HEK293 (cell line): Measurements from ENCODE around the gene PIP5K1B.

ENCODE experiments used
- CTCF ChIA-PET: fragments of 350-600 bp; formaldehyde crosslinking; extraction: SDS; loops from one replicate; lab custom pipeline; 2021; ENCODE audit warnings: antibody characterized with exemption; lab: Yijun Ruan, JAX
- POLR2A ChIA-PET: fragments of 300-600 bp; formaldehyde crosslinking; extraction: SDS; loops from one replicate; lab custom pipeline; 2020; ENCODE audit warnings: antibody characterized with exemption, inconsistent platforms; lab: Yijun Ruan, JAX
- H3K27ac ChIP-seq: fragments of 200-500 bp; sonication (Bioruptor generic); 2 replicates; pipeline ENCODE4 v1.5.1; 2014; ENCODE audit warnings: low read depth, low read length, control low read depth, inconsistent platforms; ENCODE audit errors: extremely low read depth
- H3K36me3 ChIP-seq, 2 experiments: fragments of 200-500 bp in 1 of 2; sonication (Bioruptor generic) in 1 of 2; 1 replicate in 1 of 2; 2 replicates in 1 of 2; pipeline ENCODE4 v1.5.1; 2014 to 2017; ENCODE audit warnings: inconsistent platforms in 2 of 2, low read length in 2 of 2; ENCODE audit not compliant: control insufficient read depth in 2 of 2, insufficient read depth in 1 of 2
- H3K4me1 ChIP-seq: fragments of 200-500 bp; sonication (Bioruptor generic); 2 replicates; pipeline ENCODE4 v1.5.1; 2014; ENCODE audit warnings: mild to moderate bottlenecking, low read length, inconsistent platforms; ENCODE audit not compliant: control insufficient read depth, insufficient read depth
- H3K4me3 ChIP-seq: 2 replicates; pipeline ENCODE4 v1.5.1; 2011; ENCODE audit warnings: low read depth, mild to moderate bottlenecking, control low read depth, low read length, moderate library complexity
- H3K9me3 ChIP-seq: fragments of 200-500 bp; sonication (Bioruptor generic); 2 replicates; pipeline ENCODE4 v1.5.1; 2014; ENCODE audit warnings: low read depth, low read length, inconsistent platforms; ENCODE audit not compliant: control insufficient read depth, insufficient read depth
- GLI2 ChIP-seq: fragments of 450-650 bp; formaldehyde crosslinking; IDR thresholded peaks from 2 replicates; pipeline ENCODE4; 2017; ENCODE audit warnings: missing biosample characterization, missing genetic modification characterization, low read depth, borderline replicate concordance
- PRDM1 ChIP-seq: fragments of 450-650 bp; formaldehyde crosslinking; IDR thresholded peaks from 2 replicates; pipeline ENCODE4; 2016; ENCODE audit warnings: missing biosample characterization, missing genetic modification characterization
- SP2 ChIP-seq: fragments of 450-650 bp; formaldehyde crosslinking; IDR thresholded peaks from 2 replicates; pipeline ENCODE4 v1.5.1; 2016; ENCODE audit warnings: missing biosample characterization, missing genetic modification characterization
- SP3 ChIP-seq: fragments of 450-650 bp; formaldehyde crosslinking; IDR thresholded peaks from 2 replicates; pipeline ENCODE4 v1.5.1; 2016; ENCODE audit warnings: missing biosample characterization, missing genetic modification characterization
- TCF7L2 ChIP-seq: IDR thresholded peaks from 2 replicates; pipeline ENCODE4 v1.6.1; 2011; ENCODE audit warnings: low read depth, mild to moderate bottlenecking, inconsistent platforms, low read length, moderate library complexity, borderline replicate concordance
- TRIM28 ChIP-seq: IDR thresholded peaks from 2 replicates; pipeline ENCODE4 v1.6.1; 2011; ENCODE audit warnings: low read length, control low read depth, borderline replicate concordance
- ZBTB20 ChIP-seq: fragments of 450-650 bp; formaldehyde crosslinking; IDR thresholded peaks from 2 replicates; pipeline ENCODE4 v1.5.1; 2016; ENCODE audit warnings: missing biosample characterization, missing genetic modification characterization
- ZBTB26 ChIP-seq: fragments of 450-650 bp; formaldehyde crosslinking; optimal IDR thresholded peaks from 2 replicates; pipeline ENCODE3; 2016; ENCODE audit warnings: missing biosample characterization, mild to moderate bottlenecking, missing genetic modification characterization
- ZNF133 ChIP-seq: fragments of 450-650 bp; formaldehyde crosslinking; IDR thresholded peaks from 2 replicates; pipeline ENCODE4 v1.5.1; 2016; ENCODE audit warnings: missing biosample characterization, missing genetic modification characterization
- ZNF16 ChIP-seq: fragments of 450-650 bp; formaldehyde crosslinking; IDR thresholded peaks from 2 replicates; pipeline ENCODE4 v1.5.1; 2016; ENCODE audit warnings: low read depth, missing biosample characterization, missing genetic modification characterization
- ZNF18 ChIP-seq: fragments of 450-650 bp; formaldehyde crosslinking; IDR thresholded peaks from 2 replicates; pipeline ENCODE4 v1.5.1; 2016; ENCODE audit warnings: missing biosample characterization, missing genetic modification characterization
- ZNF24 ChIP-seq: fragments of 450-650 bp; formaldehyde crosslinking; IDR thresholded peaks from 2 replicates; pipeline ENCODE4 v1.5.1; 2016; ENCODE audit warnings: missing biosample characterization, missing genetic modification characterization
- ZNF48 ChIP-seq: fragments of 450-650 bp; formaldehyde crosslinking; IDR thresholded peaks from 2 replicates; pipeline ENCODE4 v1.5.1; 2016; ENCODE audit warnings: missing biosample characterization, missing genetic modification characterization
- ZNF514 ChIP-seq: fragments of 450-650 bp; formaldehyde crosslinking; IDR thresholded peaks from 2 replicates; pipeline ENCODE4 v1.5.1; 2016; ENCODE audit warnings: missing biosample characterization, missing genetic modification characterization
- ZNF518A ChIP-seq: fragments of 450-650 bp; formaldehyde crosslinking; conservative IDR thresholded peaks from 2 replicates; pipeline ENCODE4 v1.5.1; 2016; ENCODE audit warnings: low read depth, missing biosample characterization, missing genetic modification characterization
- ZNF561 ChIP-seq: fragments of 450-650 bp; IDR thresholded peaks from 2 replicates; pipeline ENCODE4 v1.5.1; 2018; ENCODE audit warnings: missing biosample characterization, missing genetic modification characterization, borderline replicate concordance
- ZNF621 ChIP-seq: fragments of 450-650 bp; formaldehyde crosslinking; IDR thresholded peaks from 2 replicates; pipeline ENCODE4 v1.5.1; 2017; ENCODE audit warnings: missing biosample characterization, missing genetic modification characterization
- ZNF626 ChIP-seq: fragments of 450-650 bp; sonication (Bioruptor Pico); formaldehyde crosslinking; IDR thresholded peaks from 2 replicates; pipeline ENCODE4 v1.5.1; 2018; ENCODE audit warnings: missing biosample characterization, missing genetic modification characterization, inconsistent platforms
- ZNF747 ChIP-seq: fragments of 450-650 bp; formaldehyde crosslinking; IDR thresholded peaks from 2 replicates; pipeline ENCODE4 v1.5.1; 2016; ENCODE audit warnings: missing biosample characterization, missing genetic modification characterization
- ZNF768 ChIP-seq: fragments of 450-650 bp; formaldehyde crosslinking; IDR thresholded peaks from 2 replicates; pipeline ENCODE4 v1.5.1; 2018; ENCODE audit warnings: missing biosample characterization, mild to moderate bottlenecking, missing genetic modification characterization
- ZSCAN30 ChIP-seq: fragments of 450-650 bp; IDR thresholded peaks from 2 replicates; pipeline ENCODE4 v1.5.1; 2018; ENCODE audit warnings: missing biosample characterization, mild to moderate bottlenecking, missing genetic modification characterization, moderate library complexity
- TF ChIP-seq, protein P1 (sequence below): fragments of 450-650 bp; formaldehyde crosslinking; IDR thresholded peaks from 2 replicates; pipeline ENCODE4 v1.5.1; 2017; ENCODE audit warnings: missing biosample characterization, missing genetic modification characterization
- TF ChIP-seq, protein P2 (sequence below): fragments of 450-650 bp; formaldehyde crosslinking; IDR thresholded peaks from 2 replicates; pipeline ENCODE4 v1.5.1; 2017; ENCODE audit warnings: missing biosample characterization, mild to moderate bottlenecking, missing genetic modification characterization, moderate library complexity
- TF ChIP-seq, protein P3 (sequence below): fragments of 450-650 bp; formaldehyde crosslinking; IDR thresholded peaks from 2 replicates; pipeline ENCODE4 v1.5.1; 2016; ENCODE audit warnings: missing biosample characterization, missing genetic modification characterization

PIP5K1B gene

DNA sequence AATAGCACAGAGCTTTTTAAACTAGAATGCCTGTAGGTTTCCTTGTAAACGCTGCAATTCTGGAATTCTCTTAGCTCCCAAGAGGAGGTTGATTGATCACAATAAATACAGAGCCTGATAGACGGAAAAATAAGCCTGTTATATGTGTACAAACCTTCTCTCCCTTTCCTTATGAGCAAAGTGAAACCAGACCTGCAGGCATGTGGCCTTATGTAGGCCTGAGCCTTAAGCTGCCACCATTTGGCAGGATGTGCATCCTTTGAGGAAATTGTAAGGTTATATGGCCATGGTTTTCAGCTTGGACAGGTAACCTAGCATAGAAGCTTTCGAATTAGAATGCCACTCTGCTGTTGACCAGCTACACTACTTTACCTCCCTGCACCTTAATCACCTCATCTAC is 259.7 kb downstream of the PIP5K1B start (continued):
- TF ChIP-seq SP3 (tag by site-specific recombination), result no peak
- TF ChIP-seq, protein P1, sequence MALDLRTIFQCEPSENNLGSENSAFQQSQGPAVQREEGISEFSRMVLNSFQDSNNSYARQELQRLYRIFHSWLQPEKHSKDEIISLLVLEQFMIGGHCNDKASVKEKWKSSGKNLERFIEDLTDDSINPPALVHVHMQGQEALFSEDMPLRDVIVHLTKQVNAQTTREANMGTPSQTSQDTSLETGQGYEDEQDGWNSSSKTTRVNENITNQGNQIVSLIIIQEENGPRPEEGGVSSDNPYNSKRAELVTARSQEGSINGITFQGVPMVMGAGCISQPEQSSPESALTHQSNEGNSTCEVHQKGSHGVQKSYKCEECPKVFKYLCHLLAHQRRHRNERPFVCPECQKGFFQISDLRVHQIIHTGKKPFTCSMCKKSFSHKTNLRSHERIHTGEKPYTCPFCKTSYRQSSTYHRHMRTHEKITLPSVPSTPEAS (tag by site-specific recombination), result no peak
- no peak for TF ChIP-seq ZNF514 (tag by site-specific recombination)
- TF ChIP-seq ZNF561, result no peak
- TF ChIP-seq ZNF747, result no peak
- no peak for TF ChIP-seq SP2 (tag by site-specific recombination)
- TF ChIP-seq ZNF24 (tag by site-specific recombination), result no peak
- no peak for TF ChIP-seq ZBTB20 (tag by site-specific recombination)

GRCh38 chr9:68966496-68966944 is 261.5 kb downstream of the PIP5K1B start:
- peaks cover 4% of the 10 kb centered on the region; the same call in 1 of the 2 replicates for H3K4me1 ChIP-seq
- no peak overlapping the region for H3K27ac ChIP-seq
- no peaks in the 10 kb centered on the region for H3K9me3 ChIP-seq
- H3K36me3 ChIP-seq, result no peaks in the 10 kb centered on the region
- TF ChIP-seq ZNF18 (tag by site-specific recombination) (no peak), ZNF626 (tag by site-specific recombination) (no peak), ZNF518A (tag by site-specific recombination) (no peak), ZNF621 (tag by site-specific recombination) (no peak), ZSCAN30 (no peak), ZNF16 (tag by site-specific recombination) (no peak), GLI2 (tag by site-specific recombination) (no peak), ZNF133 (tag by site-specific recombination) (no peak), TCF7L2 (no peak), ZNF48 (tag by site-specific recombination) (no peak), ZNF768 (no peak), TRIM28 (no peak), ZBTB26 (tag by site-specific recombination) (no peak), PRDM1 (tag by site-specific recombination) (no peak)
- TF ChIP-seq, protein P2, sequence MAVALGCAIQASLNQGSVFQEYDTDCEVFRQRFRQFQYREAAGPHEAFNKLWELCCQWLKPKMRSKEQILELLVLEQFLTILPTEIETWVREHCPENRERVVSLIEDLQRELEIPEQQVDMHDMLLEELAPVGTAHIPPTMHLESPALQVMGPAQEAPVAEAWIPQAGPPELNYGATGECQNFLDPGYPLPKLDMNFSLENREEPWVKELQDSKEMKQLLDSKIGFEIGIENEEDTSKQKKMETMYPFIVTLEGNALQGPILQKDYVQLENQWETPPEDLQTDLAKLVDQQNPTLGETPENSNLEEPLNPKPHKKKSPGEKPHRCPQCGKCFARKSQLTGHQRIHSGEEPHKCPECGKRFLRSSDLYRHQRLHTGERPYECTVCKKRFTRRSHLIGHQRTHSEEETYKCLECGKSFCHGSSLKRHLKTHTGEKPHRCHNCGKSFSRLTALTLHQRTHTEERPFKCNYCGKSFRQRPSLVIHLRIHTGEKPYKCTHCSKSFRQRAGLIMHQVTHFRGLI (tag by site-specific recombination), result no peak
- TF ChIP-seq, protein P3, sequence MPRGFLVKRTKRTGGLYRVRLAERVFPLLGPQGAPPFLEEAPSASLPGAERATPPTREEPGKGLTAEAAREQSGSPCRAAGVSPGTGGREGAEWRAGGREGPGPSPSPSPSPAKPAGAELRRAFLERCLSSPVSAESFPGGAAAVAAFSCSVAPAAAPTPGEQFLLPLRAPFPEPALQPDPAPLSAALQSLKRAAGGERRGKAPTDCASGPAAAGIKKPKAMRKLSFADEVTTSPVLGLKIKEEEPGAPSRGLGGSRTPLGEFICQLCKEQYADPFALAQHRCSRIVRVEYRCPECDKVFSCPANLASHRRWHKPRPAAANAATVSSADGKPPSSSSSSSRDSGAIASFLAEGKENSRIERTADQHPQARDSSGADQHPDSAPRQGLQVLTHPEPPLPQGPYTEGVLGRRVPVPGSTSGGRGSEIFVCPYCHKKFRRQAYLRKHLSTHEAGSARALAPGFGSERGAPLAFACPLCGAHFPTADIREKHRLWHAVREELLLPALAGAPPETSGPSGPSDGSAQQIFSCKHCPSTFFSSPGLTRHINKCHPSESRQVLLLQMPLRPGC (tag by site-specific recombination), result no peak
- POLR2A ChIA-PET, result interaction anchor here (0.6 kb wide), 1 partner anchor 105 kb away, joined by 3 read pairs; no protein-coding TSS in a partner anchor
- H3K4me3 ChIP-seq, result no peak overlapping the region
- CTCF ChIA-PET, result no interaction called here
